ENCODE measurements around the gene BCL11A.
A peak's percentile ranks its signal among the peaks of the same experiment; 100 is the strongest.

The BCL11A gene

GRCh38 chr2:60558536-60558935 lies 5.1 kb upstream of the BCL11A start:
- DNase-seq = no peak

GRCh38 chr2:60557486-60557864 lies 4.0 kb upstream of the BCL11A start:
- no peak for DNase-seq

DNA sequence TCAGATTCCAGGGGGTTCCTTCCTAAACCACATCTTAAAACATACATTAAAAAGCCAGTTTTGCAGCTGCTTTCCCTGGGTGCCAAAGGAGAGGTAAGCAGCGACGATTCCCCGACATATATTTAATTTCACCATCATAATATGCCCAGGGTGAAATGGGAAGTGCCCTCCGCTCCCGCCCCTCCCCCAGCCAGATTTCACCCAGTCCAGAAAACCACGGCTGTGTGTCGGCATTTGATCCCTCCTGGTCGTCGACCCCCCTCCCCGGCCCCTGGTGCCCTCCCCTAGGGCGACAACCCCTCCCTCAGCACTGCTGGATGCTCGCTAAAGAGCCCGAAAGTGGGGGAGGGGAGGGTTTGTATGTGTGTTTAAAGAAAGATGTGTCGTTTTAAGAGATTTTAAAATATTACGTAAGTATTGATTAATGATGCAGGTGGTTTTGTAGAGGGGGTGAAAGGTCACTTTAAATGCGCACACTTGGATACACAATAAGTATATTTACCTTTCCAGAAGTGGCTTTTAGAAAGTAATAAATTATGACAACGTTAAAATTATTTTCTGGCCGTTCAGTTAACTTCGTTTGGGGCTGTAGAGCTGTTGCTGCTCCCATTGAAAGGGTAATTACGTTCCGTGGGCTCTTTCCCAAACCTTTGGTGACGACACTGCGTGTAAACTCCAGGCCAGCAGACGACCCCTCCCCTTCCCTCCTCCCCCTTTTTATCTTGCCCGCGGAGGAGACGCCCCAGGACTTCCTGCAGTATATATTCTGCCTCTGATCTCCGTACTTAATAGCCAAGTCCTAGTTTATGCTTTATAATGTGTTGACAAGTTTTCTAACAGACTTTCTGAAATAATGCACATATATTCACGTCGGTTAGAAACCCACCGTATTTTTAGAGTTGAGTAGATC lies 3.4 kb upstream of the BCL11A start:
- DNase-seq = peak; percentile 39

DNA sequence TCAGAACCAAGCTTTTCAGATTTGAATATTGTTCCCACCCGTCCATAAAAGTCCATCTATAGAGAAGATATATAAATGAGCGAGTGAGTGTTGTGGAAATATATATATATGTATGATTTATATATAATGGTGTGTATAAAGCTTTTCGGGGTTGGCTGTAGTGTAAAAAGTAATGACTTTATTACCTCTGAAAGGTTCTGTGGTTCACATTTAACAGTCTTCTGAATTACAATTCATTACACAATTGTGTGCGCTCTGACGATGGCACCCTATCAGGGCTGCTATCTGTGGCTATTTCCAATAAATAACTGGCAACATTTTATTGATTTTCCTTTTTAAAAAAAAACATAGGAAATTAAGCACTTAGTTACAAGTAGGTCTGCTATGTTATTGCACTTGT lies 2.7 kb upstream of the BCL11A start:
- no peak for DNase-seq

DNA sequence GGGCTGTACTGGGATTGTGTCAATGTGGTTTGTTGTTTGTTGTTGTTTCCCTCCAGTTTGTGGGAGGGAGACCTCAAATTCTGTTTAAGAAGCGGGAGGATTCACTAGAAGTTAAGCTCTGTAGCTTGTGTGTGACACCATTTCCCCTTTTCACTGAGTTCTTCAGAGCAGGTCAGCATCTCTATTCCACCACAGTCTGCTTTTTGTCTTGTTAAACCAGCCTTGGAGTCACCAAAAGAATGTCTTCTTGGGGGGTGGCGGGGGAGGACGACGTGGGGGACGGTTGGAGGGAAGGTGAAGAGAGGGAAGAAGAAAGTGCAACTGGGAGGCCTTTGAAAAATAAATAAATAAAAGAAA lies 2.3 kb upstream of the BCL11A start:
- DNase-seq = no peak

DNA sequence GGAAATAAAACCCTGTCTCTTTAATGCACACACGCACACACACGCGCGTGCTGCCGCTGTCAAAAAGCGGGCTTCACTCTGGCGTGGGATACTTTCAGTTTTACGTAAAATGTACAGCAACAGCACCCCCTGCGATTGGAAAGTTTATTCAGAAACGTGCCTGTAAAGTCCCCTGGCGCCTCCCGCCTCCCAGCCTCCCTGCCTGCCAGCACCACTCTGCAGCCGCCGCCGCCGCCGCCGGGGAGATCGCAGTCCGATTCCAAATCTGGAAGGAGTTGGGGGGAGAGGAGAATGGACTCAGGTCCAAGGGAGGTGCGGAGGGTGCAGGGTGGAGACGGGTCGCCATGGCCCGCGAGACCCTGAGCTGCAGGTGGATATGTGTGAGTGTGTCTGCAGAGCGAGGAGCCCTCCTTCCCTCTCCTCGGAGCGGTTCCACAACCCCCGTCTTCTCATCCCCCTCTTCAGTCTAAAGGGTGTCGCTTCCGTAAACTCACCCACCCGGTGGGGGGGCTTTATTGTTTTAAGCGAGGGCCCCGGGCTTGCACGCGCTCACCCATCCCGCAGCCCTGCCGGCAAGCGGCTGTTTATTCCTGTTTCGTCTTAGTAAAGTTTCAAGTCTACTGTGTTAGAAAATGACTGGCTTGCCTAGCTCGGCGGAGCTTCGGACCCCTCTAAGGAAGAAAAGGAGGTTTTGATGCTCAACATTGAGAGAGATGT lies 1.8 kb upstream of the BCL11A start:
- peak; percentile 69 for DNase-seq

GRCh38 chr2:60554646-60555065 lies 1.2 kb upstream of the BCL11A start:
- no peak for DNase-seq

- peak; percentile 48 for DNase-seq
Observed at GRCh38 chr2:60554074-60554645, 706 bp upstream of the BCL11A start.

- no peak for DNase-seq
Observed at GRCh38 chr2:60552851-60553494, 481 bp downstream of the BCL11A start.

DNA sequence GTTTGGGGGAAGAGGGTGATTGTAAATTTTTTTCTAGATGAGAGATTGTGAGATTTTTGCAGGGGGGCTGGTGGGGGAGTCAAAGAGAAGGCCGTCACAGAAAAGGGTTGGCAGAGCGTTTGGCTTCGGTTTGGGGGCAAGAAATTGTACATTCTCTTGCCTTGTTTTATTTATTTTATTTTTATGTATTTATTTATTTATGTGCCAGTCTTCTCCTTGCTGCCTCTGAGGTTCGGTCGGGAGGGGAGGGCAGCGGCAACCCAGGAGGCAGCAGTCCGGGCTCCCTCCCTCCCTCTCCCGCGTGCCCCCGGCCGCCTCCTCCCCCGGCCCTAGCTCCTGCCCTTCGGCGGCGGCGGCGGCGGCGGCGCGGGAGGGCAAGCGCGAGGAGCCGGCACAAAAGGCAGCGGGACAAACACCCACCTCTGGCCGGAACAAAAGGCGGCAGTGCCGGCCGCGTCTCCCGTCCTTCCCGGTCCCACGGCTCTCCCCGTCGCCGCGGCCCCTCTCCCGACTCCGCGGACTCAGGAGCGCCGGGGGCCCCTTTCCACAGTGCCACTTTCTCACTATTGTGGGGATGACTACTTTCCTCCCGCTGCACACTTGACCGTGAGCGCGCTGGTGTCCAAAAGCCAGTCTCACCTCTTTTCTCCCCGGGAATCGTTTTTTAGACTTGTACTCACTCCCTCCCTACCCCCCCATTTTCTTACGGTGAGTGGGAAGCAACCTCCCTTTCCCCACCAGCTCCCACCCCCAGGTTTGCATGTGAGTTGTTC lies 1.2 kb downstream of the BCL11A start:
- DNase-seq = no peak

GRCh38 chr2:60551240-60552077 lies 2.0 kb downstream of the BCL11A start:
- no peak for DNase-seq

DNA sequence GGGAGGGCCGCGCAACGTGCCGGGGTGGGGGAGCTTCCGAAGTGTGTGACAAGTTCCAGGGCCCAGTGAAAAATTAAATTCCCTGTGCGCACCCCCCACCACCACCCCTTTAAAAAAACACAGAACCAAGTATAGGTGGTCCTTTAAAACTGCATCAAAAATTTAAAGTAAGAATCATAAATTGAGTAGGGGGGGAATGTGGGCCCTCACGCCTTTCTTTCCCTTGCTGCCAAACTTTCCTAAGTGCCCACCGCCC lies 2.5 kb downstream of the BCL11A start:
- no peak for DNase-seq

DNA sequence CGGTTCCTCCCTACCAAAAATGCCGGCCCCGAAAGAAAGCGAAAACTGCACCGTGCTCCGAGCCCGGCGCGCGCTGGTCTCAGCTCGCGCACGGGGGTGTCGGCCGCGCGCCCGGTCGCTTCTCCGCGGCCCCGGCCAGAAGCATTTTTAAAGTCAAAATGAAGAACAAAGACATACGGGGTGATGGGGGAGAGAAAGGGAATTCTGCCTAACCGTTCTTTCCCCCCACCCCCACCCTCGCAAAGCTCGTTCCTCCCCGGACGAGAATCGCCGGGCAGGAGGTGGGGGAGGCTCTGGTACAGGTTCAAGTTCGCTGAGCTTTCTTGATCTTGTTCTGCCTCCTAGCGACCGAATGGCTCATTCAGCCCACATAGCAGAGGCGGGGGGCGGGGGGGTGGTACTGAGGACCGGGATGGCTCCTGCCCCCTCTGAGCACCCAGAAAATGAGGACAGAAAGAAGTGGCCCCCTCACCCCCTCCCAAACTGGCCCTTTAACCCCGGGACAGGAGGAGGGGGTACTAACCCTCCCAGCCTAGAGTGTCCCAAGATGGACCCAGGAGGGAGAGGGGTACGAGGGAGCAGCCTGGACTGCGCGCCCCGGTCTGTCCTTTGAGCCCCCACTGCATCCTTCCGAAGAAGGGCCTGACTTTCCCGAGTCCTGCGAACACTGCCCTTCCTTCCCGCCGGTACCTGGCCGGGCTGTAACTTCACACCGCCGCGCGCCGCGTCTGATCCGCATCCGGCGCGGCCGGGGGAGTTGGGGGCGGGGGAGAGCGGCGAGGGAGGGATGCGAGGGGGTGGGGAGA lies 3.1 kb downstream of the BCL11A start:
- peak; percentile 78 for DNase-seq

DNA sequence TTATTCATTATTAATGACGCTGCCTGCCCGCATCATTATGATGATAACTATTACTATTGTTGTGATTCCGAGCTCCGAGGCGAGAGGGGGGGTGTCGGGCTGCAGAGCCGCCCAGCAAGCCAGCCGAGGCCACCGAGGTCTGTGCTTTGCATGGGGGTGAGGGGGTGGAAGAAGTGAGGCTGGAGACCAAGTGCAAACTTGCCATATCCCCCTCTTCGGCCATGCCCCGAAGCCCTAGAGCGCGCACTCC lies 3.6 kb downstream of the BCL11A start:
- no peak for DNase-seq

DNA sequence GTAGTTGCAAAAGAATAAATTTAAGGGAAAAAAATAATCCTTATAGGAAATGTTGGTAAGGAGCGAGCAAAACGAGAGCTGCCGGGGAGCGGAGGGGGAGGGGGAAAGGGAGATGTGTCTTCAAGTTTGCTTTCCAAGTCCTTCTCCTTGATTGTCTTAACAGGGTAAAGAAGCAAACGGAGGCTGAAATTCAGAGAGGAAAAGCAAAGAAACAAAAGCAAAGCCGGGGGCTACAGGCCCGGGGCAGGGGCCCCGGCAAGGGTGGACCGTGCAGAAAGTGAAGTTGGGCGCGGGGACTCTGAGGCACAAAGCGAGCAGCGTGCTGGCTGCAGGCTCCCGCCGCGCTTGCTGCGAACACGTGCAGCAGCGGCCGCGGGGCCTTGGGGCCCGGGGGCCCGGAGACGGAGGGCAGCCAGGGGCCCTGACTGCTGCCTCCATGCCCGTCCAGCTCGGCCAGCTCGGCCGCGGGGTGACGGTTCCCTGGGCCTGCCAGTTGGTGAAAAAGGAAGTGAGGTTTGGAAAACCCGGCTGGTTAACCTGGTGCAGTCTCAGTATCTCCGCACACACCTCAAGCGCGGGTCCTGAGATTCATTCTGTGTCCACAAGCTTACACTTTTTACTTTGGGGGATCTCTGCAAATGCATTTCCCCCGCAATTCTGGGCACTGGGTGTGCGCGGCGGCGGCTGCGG lies 4.1 kb downstream of the BCL11A start:
- no peak for DNase-seq

- no peak for DNase-seq
Observed at GRCh38 chr2:60548845-60549237, 4.6 kb downstream of the BCL11A start.

DNA sequence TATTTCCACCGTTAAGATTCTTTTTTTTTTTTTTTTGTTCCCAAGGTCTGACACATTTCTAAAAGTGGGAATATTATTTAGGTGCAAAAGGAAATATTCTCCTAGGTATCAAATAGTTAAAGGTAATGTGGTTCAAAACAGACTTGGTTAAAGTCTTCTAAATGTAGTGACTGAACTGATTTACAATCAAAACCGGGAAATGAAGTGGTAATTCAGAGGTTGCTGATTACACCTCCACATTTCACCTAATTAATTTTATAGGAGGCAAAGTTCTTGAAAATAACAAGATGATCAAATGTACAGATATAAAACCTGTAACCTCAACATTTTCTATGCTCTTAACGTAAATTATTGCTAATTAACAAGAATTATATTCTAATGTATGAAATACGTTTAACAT lies 5.1 kb downstream of the BCL11A start:
- no peak for DNase-seq

GRCh38 chr2:60547841-60548240 lies 5.6 kb downstream of the BCL11A start:
- DNase-seq = no peak

DNA sequence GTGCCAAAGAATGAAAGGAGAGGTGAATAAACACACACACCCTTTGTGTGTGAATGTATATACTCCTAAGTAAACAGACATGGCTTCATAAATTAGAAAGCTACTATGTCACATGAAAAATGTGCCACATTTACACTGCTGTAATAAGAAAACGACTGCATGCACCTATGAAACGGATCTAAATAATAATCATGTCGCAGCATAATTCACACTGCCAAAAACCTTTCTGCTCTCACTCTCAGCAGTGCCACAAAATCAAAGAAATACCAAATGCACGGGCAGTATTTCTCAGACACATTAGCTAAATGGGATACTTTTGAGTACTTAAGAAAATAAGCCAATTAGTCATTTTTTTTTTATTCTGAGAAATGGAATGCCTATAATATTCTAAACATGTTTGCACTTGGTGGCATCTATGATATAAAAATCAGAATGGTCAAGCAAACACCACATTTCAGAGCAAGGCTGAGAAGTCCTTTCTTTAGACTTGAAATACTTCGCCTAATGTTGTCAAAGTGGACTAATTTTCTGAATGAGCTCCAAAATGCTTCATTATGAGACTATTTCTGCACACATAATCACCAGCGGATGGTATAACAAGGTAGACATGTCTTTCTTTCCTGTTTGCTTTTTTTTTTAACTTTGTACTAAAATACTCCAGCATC lies 6.6 kb downstream of the BCL11A start:
- no peak for DNase-seq

DNA sequence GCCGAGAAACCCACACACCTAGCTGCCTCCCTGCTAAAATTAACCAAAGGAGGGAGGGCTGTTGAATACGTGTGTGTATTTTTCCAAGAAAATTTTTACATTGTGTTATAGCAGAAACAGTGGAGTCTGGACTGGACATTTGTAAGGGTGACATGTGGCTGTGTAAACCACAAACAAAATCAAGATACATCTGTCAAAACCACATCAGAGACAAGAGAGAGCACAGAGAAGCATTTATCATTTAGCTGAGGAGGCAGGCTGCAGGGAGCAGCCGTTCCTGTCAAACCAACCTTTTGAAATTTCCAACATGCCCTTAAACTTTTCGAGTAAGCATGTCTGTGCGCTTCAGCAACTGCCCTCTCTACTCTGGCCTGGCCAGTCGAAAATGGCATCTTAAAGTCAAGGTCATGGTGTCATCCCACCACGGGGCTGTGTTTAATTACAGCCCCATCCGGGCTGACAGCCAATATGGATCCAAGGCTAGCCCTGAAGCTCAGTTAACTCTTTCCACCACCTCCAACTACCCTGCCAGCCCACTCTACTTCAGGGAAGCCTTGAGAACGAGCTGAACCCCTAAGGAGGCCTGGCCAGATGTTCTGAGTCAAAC lies 8.4 kb downstream of the BCL11A start:
- no peak for DNase-seq
